ENCODE data around the gene REPIN1.

REPIN1 gene

GRCh38 chr7:150355666-150356059 is 13.0 kb upstream of the REPIN1 start:
- Histone ChIP-seq H3K27ac (no peak overlapping the region), H3K4me3 (no peak overlapping the region), H3K9me3 (ENCODE audit: low read depth, low read length) (no peaks in the 10 kb centered on the region), H3K36me3 (ENCODE audit: insufficient read depth, low read length) (no peaks in the 10 kb centered on the region), H3K9ac (ENCODE audit: insufficient read length) (no peak overlapping the region)
- DNase-seq (ENCODE audit: low read depth, low spot score): no peak
- TF ChIP-seq EZH2 (IDR thresholded peaks at IDR 0.05) (no peak), FOXP2 (optimal IDR thresholded peaks at IDR 0.05; ENCODE audit: control extremely low read depth, extremely low read length, insufficient read depth) (no peak), POLR2AphosphoS5 (IDR thresholded peaks at IDR 0.05; ENCODE audit: borderline replicate concordance, low read depth, low read length) (no peak)

GRCh38 chr7:150356265-150356897 is 12.2 kb upstream of the REPIN1 start:
- no peaks in the 10 kb centered on the region for H3K36me3 ChIP-seq (ENCODE audit: insufficient read depth, low read length)
- DNase-seq (ENCODE audit: low read depth, low spot score): no peak
- H3K4me3 ChIP-seq: no peak overlapping the region
- no peak overlapping the region for H3K9ac ChIP-seq (ENCODE audit: insufficient read length)
- H3K27ac ChIP-seq: no peak overlapping the region
- no peak for TF ChIP-seq POLR2AphosphoS5 (IDR thresholded peaks at IDR 0.05; ENCODE audit: borderline replicate concordance, low read depth, low read length)
- TF ChIP-seq FOXP2 (optimal IDR thresholded peaks at IDR 0.05; ENCODE audit: control extremely low read depth, extremely low read length, insufficient read depth): no peak
- no peak for TF ChIP-seq EZH2 (IDR thresholded peaks at IDR 0.05)
- no peaks in the 10 kb centered on the region for H3K9me3 ChIP-seq (ENCODE audit: low read depth, low read length)

GRCh38 chr7:150357270-150357669 is 11.4 kb upstream of the REPIN1 start:
- no peaks in the 10 kb centered on the region for H3K9me3 ChIP-seq (ENCODE audit: low read depth, low read length)
- no peaks in the 10 kb centered on the region for H3K36me3 ChIP-seq (ENCODE audit: insufficient read depth, low read length)
- H3K9ac ChIP-seq (ENCODE audit: insufficient read length): no peak overlapping the region
- no peak for DNase-seq (ENCODE audit: low read depth, low spot score)
- peak; percentile 81 for TF ChIP-seq FOXP2 (optimal IDR thresholded peaks at IDR 0.05; ENCODE audit: control extremely low read depth, extremely low read length, insufficient read depth)
- TF ChIP-seq EZH2 (IDR thresholded peaks at IDR 0.05): no peak
- peak overlapping the region; percentile 72 for H3K4me3 ChIP-seq
- no peak overlapping the region for H3K27ac ChIP-seq

GRCh38 chr7:150357771-150358427 is 10.7 kb upstream of the REPIN1 start:
- no peaks in the 10 kb centered on the region for H3K36me3 ChIP-seq (ENCODE audit: insufficient read depth, low read length)
- H3K27ac ChIP-seq: no peak overlapping the region
- H3K9me3 ChIP-seq (ENCODE audit: low read depth, low read length): no peaks in the 10 kb centered on the region
- no peak overlapping the region for H3K9ac ChIP-seq (ENCODE audit: insufficient read length)
- TF ChIP-seq POLR2AphosphoS5 (IDR thresholded peaks at IDR 0.05; ENCODE audit: borderline replicate concordance, low read depth, low read length) (no peak), FOXP2 (optimal IDR thresholded peaks at IDR 0.05; ENCODE audit: control extremely low read depth, extremely low read length, insufficient read depth) (no peak), EZH2 (IDR thresholded peaks at IDR 0.05) (no peak)
- H3K4me3 ChIP-seq: peak overlapping the region; percentile 72
- DNase-seq (ENCODE audit: low read depth, low spot score): no peak

GRCh38 chr7:150358433-150358832 is 10.2 kb upstream of the REPIN1 start:
- Histone ChIP-seq H3K9ac (ENCODE audit: insufficient read length) (no peak overlapping the region), H3K36me3 (ENCODE audit: insufficient read depth, low read length) (no peaks in the 10 kb centered on the region), H3K27ac (no peak overlapping the region), H3K9me3 (ENCODE audit: low read depth, low read length) (no peaks in the 10 kb centered on the region), H3K4me3 (no peak overlapping the region)
- TF ChIP-seq EZH2 (IDR thresholded peaks at IDR 0.05) (no peak), FOXP2 (optimal IDR thresholded peaks at IDR 0.05; ENCODE audit: control extremely low read depth, extremely low read length, insufficient read depth) (no peak), POLR2AphosphoS5 (IDR thresholded peaks at IDR 0.05; ENCODE audit: borderline replicate concordance, low read depth, low read length) (no peak)
- DNase-seq (ENCODE audit: low read depth, low spot score): no peak

- Histone ChIP-seq H3K9ac (ENCODE audit: insufficient read length) (no peak overlapping the region), H3K9me3 (ENCODE audit: low read depth, low read length) (no peaks in the 10 kb centered on the region), H3K27ac (no peak overlapping the region), H3K4me3 (no peak overlapping the region), H3K36me3 (ENCODE audit: insufficient read depth, low read length) (no peaks in the 10 kb centered on the region)
- TF ChIP-seq EZH2 (IDR thresholded peaks at IDR 0.05) (no peak), POLR2AphosphoS5 (IDR thresholded peaks at IDR 0.05; ENCODE audit: borderline replicate concordance, low read depth, low read length) (no peak), FOXP2 (optimal IDR thresholded peaks at IDR 0.05; ENCODE audit: control extremely low read depth, extremely low read length, insufficient read depth) (no peak)
- DNase-seq (ENCODE audit: low read depth, low spot score): no peak
These were observed 9.5 kb upstream of the REPIN1 start for GRCh38 chr7:150358988-150359621.

- Histone ChIP-seq H3K9ac (ENCODE audit: insufficient read length) (no peak overlapping the region), H3K4me3 (no peak overlapping the region), H3K9me3 (ENCODE audit: low read depth, low read length) (no peaks in the 10 kb centered on the region), H3K27ac (no peak overlapping the region), H3K36me3 (ENCODE audit: insufficient read depth, low read length) (no peaks in the 10 kb centered on the region)
- DNase-seq (ENCODE audit: low read depth, low spot score): no peak
- TF ChIP-seq POLR2AphosphoS5 (IDR thresholded peaks at IDR 0.05; ENCODE audit: borderline replicate concordance, low read depth, low read length): no peak
- no peak for TF ChIP-seq EZH2 (IDR thresholded peaks at IDR 0.05)
- no peak for TF ChIP-seq FOXP2 (optimal IDR thresholded peaks at IDR 0.05; ENCODE audit: control extremely low read depth, extremely low read length, insufficient read depth)
These were observed 8.8 kb upstream of the REPIN1 start for GRCh38 chr7:150359622-150360362.

Measured in SK-N-MC (cell line).